C4-2B (cell line): ENCODE data around the gene VPS13A.
"Not testable (repeated sequence)": the region's sequence is repeated elsewhere in the genome, so short reads cannot be mapped to it uniquely, and the experiment has no call there.

Experiments used
- ZFX ChIP-seq: fragments of 450-650 bp; IDR thresholded peaks from 2 replicates; pipeline ENCODE4 v1.6.1; 2017
- TF ChIP-seq, protein P1 (sequence below): fragments of 450-650 bp; conservative IDR thresholded peaks from 2 replicates; pipeline ENCODE4 v1.5.1; 2017; ENCODE audit warnings: mild to moderate bottlenecking

DNA sequence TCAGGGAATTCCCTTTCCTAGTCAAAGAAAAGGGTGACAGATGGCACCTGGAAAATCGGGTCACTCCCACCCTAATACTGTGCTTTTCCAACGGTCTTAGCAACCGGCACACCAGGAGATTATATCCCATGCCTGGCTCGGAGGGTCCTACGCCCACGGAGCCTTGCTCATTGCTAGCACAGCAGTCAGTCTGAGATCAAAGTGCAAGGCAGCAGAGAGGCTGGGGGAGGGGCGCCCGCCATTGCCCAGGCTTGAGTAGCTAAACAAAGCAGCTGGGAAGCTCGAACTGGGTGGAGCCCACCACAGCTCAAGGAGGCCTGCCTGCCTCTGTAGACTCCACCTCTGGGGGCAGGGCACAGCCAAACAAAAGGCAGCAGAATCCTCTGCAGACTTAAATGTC lies 231.2 kb downstream of the VPS13A start:
- TF ChIP-seq, protein P1, sequence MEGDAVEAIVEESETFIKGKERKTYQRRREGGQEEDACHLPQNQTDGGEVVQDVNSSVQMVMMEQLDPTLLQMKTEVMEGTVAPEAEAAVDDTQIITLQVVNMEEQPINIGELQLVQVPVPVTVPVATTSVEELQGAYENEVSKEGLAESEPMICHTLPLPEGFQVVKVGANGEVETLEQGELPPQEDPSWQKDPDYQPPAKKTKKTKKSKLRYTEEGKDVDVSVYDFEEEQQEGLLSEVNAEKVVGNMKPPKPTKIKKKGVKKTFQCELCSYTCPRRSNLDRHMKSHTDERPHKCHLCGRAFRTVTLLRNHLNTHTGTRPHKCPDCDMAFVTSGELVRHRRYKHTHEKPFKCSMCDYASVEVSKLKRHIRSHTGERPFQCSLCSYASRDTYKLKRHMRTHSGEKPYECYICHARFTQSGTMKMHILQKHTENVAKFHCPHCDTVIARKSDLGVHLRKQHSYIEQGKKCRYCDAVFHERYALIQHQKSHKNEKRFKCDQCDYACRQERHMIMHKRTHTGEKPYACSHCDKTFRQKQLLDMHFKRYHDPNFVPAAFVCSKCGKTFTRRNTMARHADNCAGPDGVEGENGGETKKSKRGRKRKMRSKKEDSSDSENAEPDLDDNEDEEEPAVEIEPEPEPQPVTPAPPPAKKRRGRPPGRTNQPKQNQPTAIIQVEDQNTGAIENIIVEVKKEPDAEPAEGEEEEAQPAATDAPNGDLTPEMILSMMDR, result not testable (repeated sequence)
- not testable (repeated sequence) for TF ChIP-seq ZFX
